ENCODE measurements around the gene JAK2. TPM values are rescaled to one million over a fixed set of nuclear protein-coding genes. Genes with fewer than 3 reads are reported as not detected.
"Not testable (repeated sequence)": the region's sequence is repeated elsewhere in the genome, so short reads cannot be mapped to it uniquely, and the experiment has no call there.

Gene JAK2
- polyA plus RNA-seq (2013, experiment 1 of 2) = 1.7 TPM
- 1.7 TPM for polyA plus RNA-seq (2013, experiment 2 of 2)

DNA sequence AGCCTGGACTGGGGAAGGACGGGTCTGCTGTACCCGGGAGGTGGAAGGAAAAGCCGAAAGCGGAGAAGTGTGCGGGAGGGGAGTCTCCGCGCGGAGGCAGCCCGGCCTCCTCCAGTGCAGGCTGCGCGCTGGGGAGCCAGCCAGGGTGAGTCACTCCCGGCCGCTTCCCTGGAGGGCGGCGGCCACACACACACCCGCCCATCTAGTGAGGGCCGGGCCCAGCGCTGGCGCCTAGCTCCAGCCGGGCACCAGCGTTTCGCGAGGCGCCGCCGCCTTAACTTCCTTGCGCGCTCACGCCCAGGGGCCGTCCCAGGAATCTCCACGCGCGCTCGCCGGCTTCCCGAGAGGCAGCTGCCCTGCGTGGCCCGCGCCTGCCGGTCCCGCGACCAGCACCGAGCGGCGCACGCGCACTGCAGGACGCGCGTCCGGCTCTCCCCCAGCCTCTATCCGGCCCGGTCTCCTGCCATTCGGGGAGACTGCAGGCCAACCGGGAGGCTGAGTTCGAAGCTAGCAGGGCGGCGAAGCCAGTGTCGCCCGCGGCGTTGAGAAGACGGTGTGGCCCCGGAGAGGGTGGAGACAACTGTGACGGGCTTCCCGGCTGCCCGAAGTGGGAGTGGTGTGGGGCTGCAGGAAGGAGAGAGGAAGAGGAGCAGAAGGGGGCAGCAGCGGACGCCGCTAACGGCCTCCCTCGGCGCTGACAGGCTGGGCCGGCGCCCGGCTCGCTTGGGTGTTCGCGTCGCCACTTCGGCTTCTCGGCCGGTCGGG lies at the start of gene JAK2:
JAK2 (plus strand) TSS at position 652 of the 765 bp plus-strand sequence. CDS start 36,716 bp downstream, outside the sequence.
- Histone ChIP-seq H3K36me3 (ENCODE audit: insufficient read depth, low read length) (no peaks in the 10 kb centered on the region), H3K9me3 (ENCODE audit: insufficient read depth, low read depth, low read length) (no peaks in the 10 kb centered on the region), H3K4me1 (ENCODE audit: insufficient read depth, low read length) (peaks cover 15% of the 10 kb centered on the region), H3K27me3 (ENCODE audit: insufficient read depth, low read length) (peaks cover 32% of the 10 kb centered on the region), H3K27ac (ENCODE audit: low read depth, low read length) (peak within 1 kb of the TSS; percentile 85), H3K9ac (ENCODE audit: low read depth, low read length) (peak within 1 kb of the TSS; percentile 77), H3K4me3 (ENCODE audit: low read length) (peak within 1 kb of the TSS; percentile 67)
- under 1% methylated on average over 84 of the region's 84 CpGs for WGBS

DNA sequence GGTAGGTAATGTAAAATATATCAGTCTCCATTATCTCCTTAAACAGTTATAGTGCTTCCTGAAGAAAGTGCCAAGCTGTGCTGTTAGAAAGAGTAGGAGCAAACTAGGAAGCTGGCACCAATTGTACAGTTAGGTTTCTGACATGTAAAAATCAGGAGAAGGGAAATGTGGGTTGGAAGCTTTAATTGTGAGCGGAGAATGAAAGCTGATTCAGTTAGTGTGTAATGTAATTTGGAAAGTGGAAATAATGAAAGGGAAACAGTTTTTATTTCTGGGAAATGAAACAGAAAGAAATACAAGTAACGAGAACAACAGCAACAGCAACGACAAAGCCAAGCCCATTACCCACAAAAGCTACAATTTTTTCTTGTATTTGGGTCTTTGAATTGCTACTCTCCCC lies 48.8 kb upstream of the JAK2 start:
- Histone ChIP-seq H3K36me3 (ENCODE audit: insufficient read depth, low read length) (no peaks in the 10 kb centered on the region), H3K4me3 (ENCODE audit: low read length) (no peak overlapping the region), H3K9ac (ENCODE audit: low read depth, low read length) (no peak overlapping the region), H3K4me1 (ENCODE audit: insufficient read depth, low read length) (0 out of 2 replicates have a peak, but pooled peaks cover 8% of the 10 kb centered on the region), H3K27ac (ENCODE audit: low read depth, low read length) (no peak overlapping the region), H3K9me3 (ENCODE audit: insufficient read depth, low read depth, low read length) (no peaks in the 10 kb centered on the region), H3K27me3 (ENCODE audit: insufficient read depth, low read length) (no peaks in the 10 kb centered on the region)
- over 99% methylated on average over 3 of the region's 3 CpGs for WGBS

DNA sequence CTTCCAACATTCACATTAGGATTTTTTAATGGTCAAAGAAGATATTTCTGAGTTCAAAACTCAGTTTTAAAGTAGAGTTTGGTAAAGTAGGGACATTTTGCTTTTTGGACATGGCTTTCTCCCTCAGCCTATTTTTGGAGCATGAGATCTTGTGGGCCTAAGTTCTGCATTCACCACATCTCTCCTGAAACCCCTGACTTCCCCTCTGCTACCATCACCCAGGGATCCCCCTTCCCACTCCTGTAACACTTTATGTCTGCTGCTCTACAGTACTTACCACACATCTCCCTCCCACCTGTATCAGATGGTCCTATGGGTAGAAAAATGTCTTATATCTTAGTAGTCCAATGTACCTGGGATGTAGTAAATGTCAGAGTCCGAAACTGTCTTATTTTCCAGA lies 48.2 kb upstream of the JAK2 start:
- Histone ChIP-seq H3K9me3 (ENCODE audit: insufficient read depth, low read depth, low read length) (no peaks in the 10 kb centered on the region), H3K27me3 (ENCODE audit: insufficient read depth, low read length) (no peaks in the 10 kb centered on the region), H3K9ac (ENCODE audit: low read depth, low read length) (no peak overlapping the region), H3K27ac (ENCODE audit: low read depth, low read length) (no peak overlapping the region), H3K4me1 (ENCODE audit: insufficient read depth, low read length) (0 out of 2 replicates have a peak, but pooled peaks cover 8% of the 10 kb centered on the region), H3K36me3 (ENCODE audit: insufficient read depth, low read length) (no peaks in the 10 kb centered on the region), H3K4me3 (ENCODE audit: low read length) (no peak overlapping the region)
- 89% methylated on average over 1 of the region's 1 CpG for WGBS

DNA sequence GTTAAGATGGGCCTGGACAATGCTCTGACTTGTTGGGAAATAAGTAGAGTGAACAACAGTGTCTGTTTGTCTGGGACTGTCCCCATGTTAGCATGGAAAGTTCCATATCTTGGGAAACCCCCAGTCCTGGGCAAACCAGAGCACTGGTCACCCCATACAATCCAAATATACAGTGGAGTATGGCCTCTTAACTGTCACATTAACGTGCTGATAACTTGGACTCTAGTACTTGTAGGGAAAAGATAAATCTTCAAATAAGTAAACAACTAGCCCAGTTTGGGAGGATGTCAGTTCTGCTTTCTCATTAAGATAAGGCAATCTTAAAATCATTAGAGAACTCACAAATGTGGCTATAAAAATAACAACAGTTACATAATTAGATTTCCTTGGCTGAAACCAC lies 47.6 kb upstream of the JAK2 start:
- H3K4me1 ChIP-seq (ENCODE audit: insufficient read depth, low read length) = 0 out of 2 replicates have a peak, but pooled peaks cover 8% of the 10 kb centered on the region
- no peaks in the 10 kb centered on the region for H3K36me3 ChIP-seq (ENCODE audit: insufficient read depth, low read length)
- H3K4me3 ChIP-seq (ENCODE audit: low read length) = no peak overlapping the region
- WGBS = no CpG with 5 or more reads among the region's 1 CpG
- no peak overlapping the region for H3K9ac ChIP-seq (ENCODE audit: low read depth, low read length)
- H3K27me3 ChIP-seq (ENCODE audit: insufficient read depth, low read length) = no peaks in the 10 kb centered on the region
- H3K27ac ChIP-seq (ENCODE audit: low read depth, low read length) = no peak overlapping the region
- H3K9me3 ChIP-seq (ENCODE audit: insufficient read depth, low read depth, low read length) = no peaks in the 10 kb centered on the region

DNA sequence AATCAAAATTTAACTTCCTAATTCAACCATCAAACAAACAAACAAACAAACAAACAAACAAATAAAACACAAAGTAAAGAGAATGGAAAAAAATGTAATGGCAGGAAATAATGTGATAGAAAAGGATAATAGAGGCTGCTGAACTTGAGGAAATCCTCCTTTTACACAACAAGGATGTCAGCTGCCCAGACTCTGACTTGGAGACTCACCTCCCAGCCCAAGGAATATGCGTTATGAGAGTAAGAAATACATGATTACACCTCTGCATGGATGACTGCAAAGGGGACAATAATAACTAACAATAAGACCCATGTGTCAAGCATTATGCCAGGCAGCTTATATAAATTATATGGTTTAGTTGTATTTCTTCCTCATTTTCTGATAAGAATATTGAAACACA lies 46.6 kb upstream of the JAK2 start:
- Histone ChIP-seq H3K9me3 (ENCODE audit: insufficient read depth, low read depth, low read length) (no peaks in the 10 kb centered on the region), H3K4me3 (ENCODE audit: low read length) (no peak overlapping the region), H3K27ac (ENCODE audit: low read depth, low read length) (no peak overlapping the region), H3K36me3 (ENCODE audit: insufficient read depth, low read length) (no peaks in the 10 kb centered on the region), H3K27me3 (ENCODE audit: insufficient read depth, low read length) (no peaks in the 10 kb centered on the region), H3K9ac (ENCODE audit: low read depth, low read length) (no peak overlapping the region), H3K4me1 (ENCODE audit: insufficient read depth, low read length) (0 out of 2 replicates have a peak, but pooled peaks cover 8% of the 10 kb centered on the region)
- WGBS = 100% methylated on average over 1 of the region's 1 CpG

DNA sequence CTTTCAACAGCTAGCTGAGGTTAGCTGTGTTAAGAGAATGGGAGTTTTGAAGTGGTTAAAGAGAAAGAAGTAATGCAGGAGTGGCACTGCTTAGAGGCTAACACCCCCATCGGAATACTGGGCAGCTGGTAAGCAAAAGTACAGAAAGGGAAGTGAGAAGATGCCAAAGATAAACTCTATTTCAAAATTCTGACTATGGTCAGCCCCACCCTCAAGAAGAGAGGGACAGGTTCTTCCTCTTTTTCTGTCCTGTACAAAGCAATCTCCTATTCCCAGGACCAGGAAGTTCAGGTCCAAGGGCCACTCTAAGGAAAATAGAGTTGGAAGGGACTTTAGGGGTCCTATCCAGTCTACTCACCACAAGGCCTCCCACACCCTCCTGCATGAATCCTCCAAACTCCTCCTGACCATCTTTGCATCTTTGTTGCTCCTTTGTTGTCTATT lies 45.9 kb upstream of the JAK2 start:
- H3K9ac ChIP-seq (ENCODE audit: low read depth, low read length) = no peak overlapping the region
- H3K4me3 ChIP-seq (ENCODE audit: low read length) = no peak overlapping the region
- no peak overlapping the region for H3K27ac ChIP-seq (ENCODE audit: low read depth, low read length)
- H3K4me1 ChIP-seq (ENCODE audit: insufficient read depth, low read length) = 0 out of 2 replicates have a peak, but pooled peaks cover 8% of the 10 kb centered on the region
- H3K27me3 ChIP-seq (ENCODE audit: insufficient read depth, low read length) = no peaks in the 10 kb centered on the region
- H3K9me3 ChIP-seq (ENCODE audit: insufficient read depth, low read depth, low read length) = no peaks in the 10 kb centered on the region
- H3K36me3 ChIP-seq (ENCODE audit: insufficient read depth, low read length) = no peaks in the 10 kb centered on the region
- WGBS = 94% methylated on average over 1 of the region's 1 CpG

DNA sequence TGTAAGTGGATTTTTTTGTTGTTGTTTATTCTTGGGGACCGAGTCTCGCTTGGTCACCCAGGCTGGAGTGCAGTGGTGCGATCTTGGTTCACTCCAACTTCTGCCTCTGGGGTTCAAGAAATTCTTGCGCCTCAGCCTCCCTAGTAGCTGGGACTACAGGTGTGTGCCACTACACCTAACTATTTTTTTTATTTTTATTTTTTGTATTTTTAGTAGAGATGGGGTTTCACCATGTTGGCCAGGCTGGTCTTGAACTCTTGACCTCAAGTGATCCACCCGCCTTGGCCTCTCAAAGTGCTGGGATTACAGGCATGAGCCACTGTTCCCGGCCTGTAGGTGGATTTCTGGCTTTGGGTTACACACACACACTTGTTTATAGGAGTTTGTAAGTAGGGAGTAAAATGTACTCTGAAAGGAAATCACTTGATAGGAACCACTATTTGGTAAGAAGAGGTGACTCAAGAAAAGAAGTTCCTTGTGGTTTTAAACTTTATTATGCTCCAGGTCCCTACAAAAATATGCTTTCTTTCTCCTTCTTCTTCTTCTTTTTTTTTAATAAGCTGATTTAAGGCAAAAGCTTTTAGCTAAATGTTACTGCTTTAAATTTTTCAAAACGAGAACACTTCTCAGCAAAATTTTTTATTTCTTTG lies 42.9 kb upstream of the JAK2 start:
- not testable (repeated sequence) for H3K9ac ChIP-seq (ENCODE audit: low read depth, low read length); H3K27ac ChIP-seq (ENCODE audit: low read depth, low read length); H3K36me3 ChIP-seq (ENCODE audit: insufficient read depth, low read length); H3K4me3 ChIP-seq (ENCODE audit: low read length); H3K9me3 ChIP-seq (ENCODE audit: insufficient read depth, low read depth, low read length); H3K27me3 ChIP-seq (ENCODE audit: insufficient read depth, low read length); H3K4me1 ChIP-seq (ENCODE audit: insufficient read depth, low read length)
- WGBS = 94% methylated on average over 6 of the region's 7 CpGs

DNA sequence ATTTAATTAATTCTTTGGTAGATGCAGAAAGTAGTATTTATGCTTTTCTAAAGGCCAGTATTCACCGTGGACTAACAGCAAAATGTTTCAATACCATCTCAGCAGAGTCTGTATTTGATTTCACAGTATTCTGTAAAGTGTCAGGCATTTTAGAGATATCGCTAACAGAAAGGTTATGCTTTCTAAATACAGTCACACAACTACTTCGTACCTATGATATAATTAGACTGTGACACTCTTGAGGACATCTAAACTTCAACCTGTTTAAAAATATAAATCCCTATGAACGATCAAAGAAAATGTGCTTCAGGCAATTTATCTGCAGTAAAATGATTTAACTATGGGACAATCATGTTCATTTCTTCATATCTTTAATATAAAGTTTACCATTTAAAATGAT lies 41.7 kb upstream of the JAK2 start:
- H3K27me3 ChIP-seq (ENCODE audit: insufficient read depth, low read length) = no peaks in the 10 kb centered on the region
- 93% methylated on average over 3 of the region's 4 CpGs for WGBS
- no peak overlapping the region for H3K27ac ChIP-seq (ENCODE audit: low read depth, low read length)

DNA sequence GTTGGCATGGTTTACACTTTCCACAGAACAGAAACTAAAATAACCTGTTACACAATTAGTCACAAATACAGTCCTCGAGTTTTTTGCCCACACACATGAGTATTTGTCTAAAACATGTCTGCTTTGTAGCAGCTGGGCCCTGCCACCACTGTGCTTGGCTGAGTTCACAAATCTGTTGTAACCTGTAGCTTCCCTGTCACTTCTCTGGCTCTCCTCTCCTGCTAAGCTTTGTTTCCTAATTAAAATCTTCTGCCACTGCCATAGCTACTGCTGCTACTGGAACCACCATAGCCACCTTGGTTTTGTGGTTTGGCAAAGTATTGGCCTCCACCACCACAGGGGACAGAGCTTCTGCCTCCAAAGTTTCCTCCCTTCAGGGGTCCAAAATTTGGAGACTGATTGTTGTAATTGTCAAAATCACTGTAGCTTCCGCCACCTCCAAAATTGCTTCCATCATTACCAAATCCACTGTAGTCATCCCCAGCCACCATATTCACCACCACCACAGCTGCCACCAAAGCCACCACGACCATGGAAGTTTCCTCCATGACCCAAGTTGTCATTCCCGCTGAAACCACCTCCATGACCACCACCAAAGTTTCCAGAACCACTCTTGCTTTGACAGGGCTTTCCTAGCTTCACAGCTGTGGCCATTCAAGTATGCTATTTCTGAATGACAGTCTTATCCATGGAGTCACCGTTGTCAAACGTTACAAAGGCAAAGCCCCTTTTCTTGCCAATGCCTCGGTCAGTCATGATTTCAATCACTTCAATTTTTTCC lies 40.5 kb upstream of the JAK2 start:
- WGBS = 95% methylated on average over 7 of the region's 7 CpGs
- not testable (repeated sequence) for H3K4me3 ChIP-seq (ENCODE audit: low read length); H3K27ac ChIP-seq (ENCODE audit: low read depth, low read length); H3K27me3 ChIP-seq (ENCODE audit: insufficient read depth, low read length); H3K9me3 ChIP-seq (ENCODE audit: insufficient read depth, low read depth, low read length); H3K4me1 ChIP-seq (ENCODE audit: insufficient read depth, low read length); H3K9ac ChIP-seq (ENCODE audit: low read depth, low read length); H3K36me3 ChIP-seq (ENCODE audit: insufficient read depth, low read length)

More for the DNA sequence above, 41.7 kb upstream of the JAK2 start:
- no peak overlapping the region for H3K4me3 ChIP-seq (ENCODE audit: low read length)
- H3K9ac ChIP-seq (ENCODE audit: low read depth, low read length) = no peak overlapping the region
- no peaks in the 10 kb centered on the region for H3K36me3 ChIP-seq (ENCODE audit: insufficient read depth, low read length)
- H3K4me1 ChIP-seq (ENCODE audit: insufficient read depth, low read length) = no peaks in the 10 kb centered on the region
- no peaks in the 10 kb centered on the region for H3K9me3 ChIP-seq (ENCODE audit: insufficient read depth, low read depth, low read length)

DNA sequence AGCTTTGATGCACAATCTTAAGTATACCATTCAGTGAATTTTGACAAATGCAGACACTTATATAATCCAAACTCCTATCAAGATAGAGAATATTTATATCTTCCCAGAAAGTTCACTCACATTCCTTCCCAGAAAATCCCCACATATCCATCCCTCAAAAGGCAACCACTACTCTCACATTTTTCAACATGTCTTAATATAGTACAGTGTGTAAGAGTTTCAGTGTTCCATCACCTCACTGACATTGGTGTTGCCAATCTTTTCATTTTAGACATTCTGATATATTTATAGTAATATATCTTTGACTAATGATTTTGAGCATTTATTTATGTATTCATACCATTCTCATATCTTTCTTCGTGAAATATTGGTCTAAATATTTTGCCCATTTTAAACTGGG lies 38.1 kb upstream of the JAK2 start:
- no peaks in the 10 kb centered on the region for H3K4me1 ChIP-seq (ENCODE audit: insufficient read depth, low read length)
- no peaks in the 10 kb centered on the region for H3K9me3 ChIP-seq (ENCODE audit: insufficient read depth, low read depth, low read length)
- no peaks in the 10 kb centered on the region for H3K27me3 ChIP-seq (ENCODE audit: insufficient read depth, low read length)
- H3K9ac ChIP-seq (ENCODE audit: low read depth, low read length) = no peak overlapping the region
- WGBS = no CpG with 5 or more reads among the region's 1 CpG
- no peak overlapping the region for H3K27ac ChIP-seq (ENCODE audit: low read depth, low read length)
- no peak overlapping the region for H3K4me3 ChIP-seq (ENCODE audit: low read length)
- no peaks in the 10 kb centered on the region for H3K36me3 ChIP-seq (ENCODE audit: insufficient read depth, low read length)

DNA sequence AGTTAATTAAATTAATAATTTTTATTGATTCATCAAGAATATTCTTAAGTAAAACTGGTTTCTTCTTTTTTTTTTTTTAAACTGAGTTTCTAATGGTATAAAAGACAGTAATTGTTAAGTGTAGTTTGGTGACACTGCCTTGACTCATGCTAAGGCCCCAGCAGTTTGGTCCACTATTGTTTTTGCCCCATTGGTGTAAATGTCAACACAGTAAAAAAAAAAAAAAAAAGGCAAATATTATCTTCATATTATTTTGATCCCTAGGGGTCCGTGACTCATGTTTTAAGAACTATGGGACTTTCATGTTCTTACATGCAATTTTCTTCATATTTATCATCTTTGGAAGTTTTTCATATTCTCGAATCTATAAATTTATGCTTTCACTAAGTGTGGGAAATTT lies 29.2 kb upstream of the JAK2 start:
- no CpG with 5 or more reads among the region's 2 CpGs for WGBS
- no peaks in the 10 kb centered on the region for H3K4me1 ChIP-seq (ENCODE audit: insufficient read depth, low read length)
- no peaks in the 10 kb centered on the region for H3K27me3 ChIP-seq (ENCODE audit: insufficient read depth, low read length)
- no peak overlapping the region for H3K27ac ChIP-seq (ENCODE audit: low read depth, low read length)
- no peak overlapping the region for H3K9ac ChIP-seq (ENCODE audit: low read depth, low read length)
- H3K36me3 ChIP-seq (ENCODE audit: insufficient read depth, low read length) = no peaks in the 10 kb centered on the region; the same call in 1 of the 2 replicates
- H3K4me3 ChIP-seq (ENCODE audit: low read length) = no peak overlapping the region
- peaks cover 23% of the 10 kb centered on the region for H3K9me3 ChIP-seq (ENCODE audit: insufficient read depth, low read depth, low read length)
